OCI-LY1 (cell line): ENCODE data around the gene GPAM.
"Not testable (repeated sequence)": the region's sequence is repeated elsewhere in the genome, so short reads cannot be mapped to it uniquely, and the experiment has no call there.

ENCODE experiments used
- H2AFZ ChIP-seq: fragments of 200-600 bp; sonication (generic), shearing (Covaris generic); 2 replicates; pipeline ENCODE4 v1.6.0; 2014; ENCODE audit warnings: antibody characterized with exemption, mild to moderate bottlenecking, low read length
- H3F3A ChIP-seq: fragments of 200-600 bp; sonication (generic), shearing (Covaris generic); 2 replicates; pipeline ENCODE4 v1.6.0; 2014; ENCODE audit warnings: mild to moderate bottlenecking, antibody characterized with exemption, low read length, moderate library complexity; ENCODE audit not compliant: insufficient read depth
- H3K27ac ChIP-seq: fragments of 200-600 bp; sonication (generic); 2 replicates; pipeline ENCODE4 v1.5.1; 2014; ENCODE audit warnings: low read length, mixed run types, mild to moderate bottlenecking, low read depth; ENCODE audit not compliant: poor library complexity, severe bottlenecking
- H3K27me3 ChIP-seq: fragments of 200-600 bp; sonication (generic); 2 replicates; pipeline ENCODE4 v1.6.0; 2014; ENCODE audit warnings: antibody characterized with exemption, mild to moderate bottlenecking, low read length, moderate library complexity; ENCODE audit not compliant: insufficient read depth
- H3K36me3 ChIP-seq: fragments of 200-600 bp; sonication (generic); 2 replicates; pipeline ENCODE4 v1.6.1; 2014; ENCODE audit warnings: mild to moderate bottlenecking, antibody characterized with exemption, low read length, moderate library complexity, mixed read lengths; ENCODE audit not compliant: insufficient read depth
- H3K4me1 ChIP-seq: fragments of 200-600 bp; sonication (generic); 2 replicates; pipeline ENCODE4 v1.5.1; 2014; ENCODE audit warnings: mild to moderate bottlenecking, low read length, moderate library complexity; ENCODE audit not compliant: insufficient read depth, severe bottlenecking
- H3K4me2 ChIP-seq: fragments of 200-600 bp; sonication (generic), shearing (Covaris generic); 2 replicates; pipeline ENCODE4 v1.6.1; 2014; ENCODE audit warnings: low read length
- H3K4me3 ChIP-seq: fragments of 200-600 bp; sonication (generic); 2 replicates; pipeline ENCODE4 v1.5.1; 2014; ENCODE audit warnings: low read length, low read depth, mild to moderate bottlenecking, mixed read lengths; ENCODE audit not compliant: poor library complexity, severe bottlenecking
- H3K79me2 ChIP-seq: fragments of 200-600 bp; shearing (Covaris generic); 2 replicates; pipeline ENCODE4 v1.6.1; 2016; ENCODE audit warnings: mixed run types, low read length, mixed read lengths; ENCODE audit not compliant: insufficient read depth
- H3K9ac ChIP-seq: fragments of 200-600 bp; sonication (generic), shearing (Covaris generic); 2 replicates; pipeline ENCODE4 v1.6.1; 2014; ENCODE audit warnings: mild to moderate bottlenecking, low read length, mixed read lengths
- H3K9me2 ChIP-seq: fragments of 200-600 bp; sonication (generic), shearing (Covaris generic); 2 replicates; pipeline ENCODE4 v1.6.1; 2014; ENCODE audit warnings: low read depth, mild to moderate bottlenecking, low read length, mixed read lengths
- H3K9me3 ChIP-seq: fragments of 200-600 bp; shearing (Covaris generic); 2 replicates; pipeline ENCODE4 v1.6.1; 2014; ENCODE audit warnings: low read length, mixed read lengths
- H4K20me1 ChIP-seq: fragments of 200-600 bp; sonication (generic), shearing (Covaris generic); 2 replicates; pipeline ENCODE4 v1.6.0; 2016; ENCODE audit warnings: mild to moderate bottlenecking, low read length; ENCODE audit not compliant: insufficient read depth
- EZH2 ChIP-seq: fragments of 200-600 bp; sonication (generic), shearing (Covaris generic); IDR thresholded peaks from 2 replicates; pipeline ENCODE4 v1.8.0; 2017; ENCODE audit warnings: borderline replicate concordance, mixed run types, mild to moderate bottlenecking, antibody characterized with exemption, low read length, moderate library complexity, mixed read lengths
- TF ChIP-seq, protein P1 (sequence below): fragments of 200-600 bp; sonication (generic), shearing (Covaris generic); IDR thresholded peaks from 2 replicates; pipeline ENCODE4 v1.5.1; 2017; ENCODE audit warnings: mild to moderate bottlenecking, antibody characterized with exemption, low read length, moderate library complexity, mixed read lengths

The GPAM gene

DNA sequence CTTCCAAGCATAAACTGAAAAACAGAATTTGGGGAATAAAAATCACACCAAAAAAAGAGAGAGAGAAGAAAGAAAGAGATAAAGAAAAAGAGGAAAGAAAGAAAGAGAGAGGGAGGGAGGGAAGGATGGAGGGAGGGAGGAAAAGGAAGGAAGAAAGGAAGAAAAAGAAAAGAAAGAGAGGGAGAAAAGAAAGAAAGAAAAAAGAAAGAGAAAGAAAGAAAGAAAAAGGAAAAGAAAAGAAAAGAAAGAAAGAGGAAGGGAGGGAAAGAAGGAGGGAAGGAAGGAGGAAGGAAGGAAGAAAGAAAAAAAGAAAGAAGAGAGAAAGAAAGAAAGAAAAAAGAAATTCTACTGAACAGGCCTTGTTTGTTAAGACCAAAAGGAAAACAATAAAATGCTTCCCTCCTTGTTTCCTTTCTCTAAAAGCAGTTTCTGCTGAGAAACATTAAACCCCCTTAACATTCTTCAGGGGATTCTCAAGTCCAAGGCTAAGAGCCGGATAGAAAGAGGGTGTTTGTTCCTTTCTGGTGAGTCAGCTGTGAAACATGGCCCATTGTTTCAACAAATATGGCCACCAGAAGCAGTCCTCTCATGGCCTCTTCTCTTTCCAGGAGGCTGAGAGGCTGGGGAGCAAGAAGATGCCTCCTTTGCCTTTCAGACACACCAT lies 46.9 kb upstream of the GPAM start:
- Histone ChIP-seq H2AFZ (no peak overlapping the region), H3K79me2 (no peaks in the 10 kb centered on the region), H3K27ac (no peak overlapping the region), H3K36me3 (no peaks in the 10 kb centered on the region), H3K9me3 (no peaks in the 10 kb centered on the region), H3K4me3 (no peak overlapping the region), H3K27me3 (no peaks in the 10 kb centered on the region; the same call in 1 of the 2 replicates), H3K9ac (no peak overlapping the region), H3K9me2 (no peaks in the 10 kb centered on the region), H3K4me1 (no peaks in the 10 kb centered on the region), H3F3A (no peaks in the 10 kb centered on the region), H3K4me2 (no peak overlapping the region), H4K20me1 (no peaks in the 10 kb centered on the region)
- TF ChIP-seq, protein P1, sequence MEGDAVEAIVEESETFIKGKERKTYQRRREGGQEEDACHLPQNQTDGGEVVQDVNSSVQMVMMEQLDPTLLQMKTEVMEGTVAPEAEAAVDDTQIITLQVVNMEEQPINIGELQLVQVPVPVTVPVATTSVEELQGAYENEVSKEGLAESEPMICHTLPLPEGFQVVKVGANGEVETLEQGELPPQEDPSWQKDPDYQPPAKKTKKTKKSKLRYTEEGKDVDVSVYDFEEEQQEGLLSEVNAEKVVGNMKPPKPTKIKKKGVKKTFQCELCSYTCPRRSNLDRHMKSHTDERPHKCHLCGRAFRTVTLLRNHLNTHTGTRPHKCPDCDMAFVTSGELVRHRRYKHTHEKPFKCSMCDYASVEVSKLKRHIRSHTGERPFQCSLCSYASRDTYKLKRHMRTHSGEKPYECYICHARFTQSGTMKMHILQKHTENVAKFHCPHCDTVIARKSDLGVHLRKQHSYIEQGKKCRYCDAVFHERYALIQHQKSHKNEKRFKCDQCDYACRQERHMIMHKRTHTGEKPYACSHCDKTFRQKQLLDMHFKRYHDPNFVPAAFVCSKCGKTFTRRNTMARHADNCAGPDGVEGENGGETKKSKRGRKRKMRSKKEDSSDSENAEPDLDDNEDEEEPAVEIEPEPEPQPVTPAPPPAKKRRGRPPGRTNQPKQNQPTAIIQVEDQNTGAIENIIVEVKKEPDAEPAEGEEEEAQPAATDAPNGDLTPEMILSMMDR: no peak
- no peak for TF ChIP-seq EZH2

DNA sequence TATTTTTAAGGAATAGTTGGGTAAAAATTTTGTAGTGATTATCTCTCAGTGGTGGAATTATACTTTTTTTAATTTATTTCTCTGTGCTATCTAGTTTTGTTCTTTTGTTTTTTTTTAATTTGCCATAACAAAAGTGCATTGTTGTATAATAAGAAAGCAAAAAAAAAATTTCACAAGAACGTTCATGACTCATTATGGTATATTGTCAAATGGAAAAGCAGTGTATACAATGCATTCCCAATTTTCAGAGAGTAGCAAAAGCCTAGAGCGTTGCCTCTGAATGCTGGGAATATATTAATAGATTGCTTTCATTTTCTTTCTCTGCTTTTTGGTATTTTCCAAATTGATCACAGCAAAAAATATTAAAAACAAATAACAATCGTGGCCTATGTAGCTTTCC lies 46.3 kb upstream of the GPAM start:
- TF ChIP-seq, protein P1: no peak
- TF ChIP-seq EZH2: no peak
- no peaks in the 10 kb centered on the region for H3K9me3 ChIP-seq
- no peaks in the 10 kb centered on the region; the same call in 1 of the 2 replicates for H3K27me3 ChIP-seq
- H3K4me2 ChIP-seq: no peak overlapping the region
- no peaks in the 10 kb centered on the region for H4K20me1 ChIP-seq
- H3K9me2 ChIP-seq: no peaks in the 10 kb centered on the region
- no peak overlapping the region for H3K4me3 ChIP-seq
- H2AFZ ChIP-seq: no peak overlapping the region
- no peak overlapping the region for H3K9ac ChIP-seq
- H3F3A ChIP-seq: no peaks in the 10 kb centered on the region
- no peaks in the 10 kb centered on the region for H3K79me2 ChIP-seq
- H3K4me1 ChIP-seq: no peaks in the 10 kb centered on the region
- no peak overlapping the region for H3K27ac ChIP-seq
- H3K36me3 ChIP-seq: no peaks in the 10 kb centered on the region

DNA sequence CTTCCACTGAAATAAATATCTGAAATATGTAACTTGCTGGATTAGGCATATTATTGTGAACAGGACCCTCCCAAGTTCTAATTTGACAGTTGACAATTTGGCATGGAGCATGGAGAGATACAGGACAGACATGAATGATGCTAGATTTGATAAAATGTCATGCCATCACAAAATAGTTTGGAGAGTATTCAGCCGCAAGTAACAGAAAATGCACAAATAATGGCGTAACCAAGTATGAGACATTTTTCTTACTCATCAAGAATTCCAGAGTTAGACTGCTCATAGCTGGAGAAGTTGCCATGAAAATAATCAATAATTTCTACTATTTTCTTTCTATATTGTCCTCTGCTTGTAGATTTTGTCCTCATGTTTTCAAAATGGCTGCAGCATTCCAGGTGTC lies 45.5 kb upstream of the GPAM start:
- H3K27me3 ChIP-seq: no peaks in the 10 kb centered on the region; the same call in 1 of the 2 replicates
- H2AFZ ChIP-seq: no peak overlapping the region
- no peak overlapping the region for H3K27ac ChIP-seq
- H3K36me3 ChIP-seq: no peaks in the 10 kb centered on the region
- H4K20me1 ChIP-seq: no peaks in the 10 kb centered on the region
- no peak overlapping the region for H3K4me3 ChIP-seq
- H3K9me2 ChIP-seq: no peaks in the 10 kb centered on the region
- H3K4me1 ChIP-seq: no peaks in the 10 kb centered on the region
- no peaks in the 10 kb centered on the region for H3F3A ChIP-seq
- H3K4me2 ChIP-seq: no peak overlapping the region
- no peaks in the 10 kb centered on the region for H3K79me2 ChIP-seq
- TF ChIP-seq, protein P1: no peak
- no peak for TF ChIP-seq EZH2
- H3K9me3 ChIP-seq: no peaks in the 10 kb centered on the region
- no peak overlapping the region for H3K9ac ChIP-seq

DNA sequence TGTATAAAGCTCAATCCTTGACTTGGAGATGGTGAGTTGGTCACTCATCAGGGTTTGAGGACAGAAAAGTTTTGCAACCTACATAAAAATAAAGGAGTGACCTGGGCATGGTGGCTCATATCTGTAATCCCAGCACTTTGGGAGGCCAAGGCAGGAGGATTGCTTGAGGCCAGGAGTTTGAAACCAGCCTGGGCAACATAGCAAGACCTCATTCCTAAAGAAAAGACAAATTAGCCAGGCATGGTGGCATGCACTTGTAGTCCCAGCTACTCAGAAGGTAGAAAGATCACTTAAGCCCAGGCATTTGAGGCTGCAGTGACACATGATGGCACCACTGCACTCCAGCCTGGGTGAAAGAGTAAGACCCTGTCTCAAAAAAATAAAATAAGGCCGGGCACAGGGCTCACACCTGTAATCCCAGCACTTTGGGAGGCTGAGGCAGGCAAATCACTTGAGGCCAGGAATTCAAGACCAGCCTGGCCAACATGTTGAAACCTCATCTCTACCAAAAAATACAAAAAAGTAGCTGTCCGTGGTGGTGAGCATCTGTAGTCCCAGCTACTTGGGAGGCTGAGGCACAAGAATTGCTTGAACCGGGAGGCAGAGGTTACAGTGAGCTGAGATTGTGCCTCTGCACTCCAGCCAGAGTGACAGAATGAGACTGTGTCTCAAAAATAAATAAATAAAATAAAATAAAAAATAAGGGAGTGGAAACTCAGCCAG lies 45.0 kb upstream of the GPAM start:
- H2AFZ ChIP-seq, H3K4me3 ChIP-seq, H3K27ac ChIP-seq, H4K20me1 ChIP-seq, H3K9me2 ChIP-seq, H3K36me3 ChIP-seq, H3K27me3 ChIP-seq, H3K4me1 ChIP-seq, H3K9ac ChIP-seq, H3K79me2 ChIP-seq, H3K4me2 ChIP-seq, H3K9me3 ChIP-seq, H3F3A ChIP-seq: not testable (repeated sequence)
